ENCODE results near the gene OLFM1. TPM values are rescaled to one million over a fixed set of nuclear protein-coding genes. Genes with fewer than 3 reads are reported as not detected.

OLFM1 gene
- total and polyA plus RNA-seq, 2 donors from 2014 or later, result 2.9 to 33.7 TPM

GRCh38 chr9:135048758-135049444, 38.6 kb upstream of the OLFM1 start:
- Histone ChIP-seq H3K36me3 (ENCODE audit: control insufficient read depth in 2 of 3, insufficient read depth in 3 of 3, low read length in 3 of 3) (no peaks in the 10 kb centered on the region), H3K9ac (ENCODE audit: low read length in 3 of 3) (no peak overlapping the region), H3K9me3 (ENCODE audit: control insufficient read depth in 2 of 3, insufficient read depth in 1 of 3, low read length in 3 of 3) (no peaks in the 10 kb centered on the region), H3K4me3 (ENCODE audit: low read length in 3 of 3) (no peak overlapping the region), H3K27ac (ENCODE audit: low read depth in 2 of 2, low read length in 2 of 2) (no peak overlapping the region), H3K4me1 (ENCODE audit: control insufficient read depth in 2 of 3, insufficient read depth in 2 of 3, low read depth in 1 of 3, low read length in 3 of 3) (no peaks in the 10 kb centered on the region), H3K27me3 (ENCODE audit: control insufficient read depth, insufficient read depth, low read length) (no peaks in the 10 kb centered on the region)
- intact Hi-C loops (cut with DNase I), result no loop called here
- no peak for TF ChIP-seq CTCF (IDR thresholded peaks at IDR 0.05; ENCODE audit: borderline replicate concordance, extremely low read depth, insufficient read depth)
- DNase-seq (no peak), FAIRE-seq (no peak)

- no peaks in the 10 kb centered on the region for H3K4me1 ChIP-seq (ENCODE audit: control insufficient read depth in 2 of 3, insufficient read depth in 2 of 3, low read depth in 1 of 3, low read length in 3 of 3)
- H3K36me3 ChIP-seq (ENCODE audit: control insufficient read depth in 2 of 3, insufficient read depth in 3 of 3, low read length in 3 of 3), result no peaks in the 10 kb centered on the region
- no peak for TF ChIP-seq CTCF (IDR thresholded peaks at IDR 0.05; ENCODE audit: borderline replicate concordance, extremely low read depth, insufficient read depth)
- no peak overlapping the region for H3K9ac ChIP-seq (ENCODE audit: low read length in 3 of 3)
- FAIRE-seq (no peak), DNase-seq (no peak)
- intact Hi-C loops (cut with DNase I), result no loop called here
- H3K27ac ChIP-seq (ENCODE audit: low read depth in 2 of 2, low read length in 2 of 2), result no peak overlapping the region
- H3K27me3 ChIP-seq (ENCODE audit: control insufficient read depth, insufficient read depth, low read length), result no peaks in the 10 kb centered on the region
- H3K4me3 ChIP-seq (ENCODE audit: low read length in 3 of 3), result no peak overlapping the region
- no peaks in the 10 kb centered on the region for H3K9me3 ChIP-seq (ENCODE audit: control insufficient read depth in 2 of 3, insufficient read depth in 1 of 3, low read length in 3 of 3)
Observed at GRCh38 chr9:135049460-135049859, 38.0 kb upstream of the OLFM1 start.

GRCh38 chr9:135050072-135050990, 37.1 kb upstream of the OLFM1 start:
- Histone ChIP-seq H3K27ac (ENCODE audit: low read depth in 2 of 2, low read length in 2 of 2) (no peak overlapping the region), H3K9me3 (ENCODE audit: control insufficient read depth in 2 of 3, insufficient read depth in 1 of 3, low read length in 3 of 3) (no peaks in the 10 kb centered on the region), H3K36me3 (ENCODE audit: control insufficient read depth in 2 of 3, insufficient read depth in 3 of 3, low read length in 3 of 3) (no peaks in the 10 kb centered on the region), H3K9ac (ENCODE audit: low read length in 3 of 3) (no peak overlapping the region), H3K27me3 (ENCODE audit: control insufficient read depth, insufficient read depth, low read length) (no peaks in the 10 kb centered on the region), H3K4me1 (ENCODE audit: control insufficient read depth in 2 of 3, insufficient read depth in 2 of 3, low read depth in 1 of 3, low read length in 3 of 3) (no peaks in the 10 kb centered on the region), H3K4me3 (ENCODE audit: low read length in 3 of 3) (no peak overlapping the region)
- intact Hi-C loops (cut with DNase I), result no loop called here
- no peak for FAIRE-seq
- no peak for DNase-seq
- TF ChIP-seq CTCF (IDR thresholded peaks at IDR 0.05; ENCODE audit: borderline replicate concordance, extremely low read depth, insufficient read depth), result no peak

Measured in kidney (tissue), 14 donors.